Activated naive CD8-positive, alpha-beta T cell treated with anti-CD3 and anti-CD28 coated beads for 36 hours (primary cell): Measurements from ENCODE around the gene ITGB7. TPM values are rescaled to one million over a fixed set of nuclear protein-coding genes. Genes with fewer than 3 reads are reported as not detected.
"Not testable (repeated sequence)": the region's sequence is repeated elsewhere in the genome, so short reads cannot be mapped to it uniquely, and the experiment has no call there.

Source experiments
- DNase-seq: peaks from one replicate; pipeline ENCODE4 v3.0.0; 2021
- H3K27ac Mint-ChIP-seq: one replicate; pipeline ENCODE4 v1.8.0; 2022; ENCODE audit warnings: mild to moderate bottlenecking, moderate library complexity, mixed read lengths
- H3K27me3 Mint-ChIP-seq: one replicate; pipeline ENCODE4 v1.8.0; 2022; ENCODE audit warnings: mild to moderate bottlenecking, mixed read lengths
- H3K36me3 Mint-ChIP-seq: one replicate; pipeline ENCODE4 v1.8.0; 2021; ENCODE audit warnings: mild to moderate bottlenecking, mixed read lengths
- H3K4me1 Mint-ChIP-seq: one replicate; pipeline ENCODE4 v1.8.0; 2021; ENCODE audit warnings: mixed read lengths
- H3K4me3 Mint-ChIP-seq: one replicate; pipeline ENCODE4 v1.8.0; 2022; ENCODE audit warnings: mild to moderate bottlenecking, moderate library complexity, mixed read lengths
- H3K9me3 Mint-ChIP-seq: one replicate; pipeline ENCODE4 v1.8.0; 2022; ENCODE audit warnings: mixed read lengths
- total RNA-seq, 2 experiments: library from RNA; stranded (reverse); gene quantifications; one replicate each; pipeline ENCODE4 v1.2.3, GENCODE V29; 2021

ITGB7 gene
- total RNA-seq, 2 experiments from 2014 or later = 102 to 105 TPM

DNA sequence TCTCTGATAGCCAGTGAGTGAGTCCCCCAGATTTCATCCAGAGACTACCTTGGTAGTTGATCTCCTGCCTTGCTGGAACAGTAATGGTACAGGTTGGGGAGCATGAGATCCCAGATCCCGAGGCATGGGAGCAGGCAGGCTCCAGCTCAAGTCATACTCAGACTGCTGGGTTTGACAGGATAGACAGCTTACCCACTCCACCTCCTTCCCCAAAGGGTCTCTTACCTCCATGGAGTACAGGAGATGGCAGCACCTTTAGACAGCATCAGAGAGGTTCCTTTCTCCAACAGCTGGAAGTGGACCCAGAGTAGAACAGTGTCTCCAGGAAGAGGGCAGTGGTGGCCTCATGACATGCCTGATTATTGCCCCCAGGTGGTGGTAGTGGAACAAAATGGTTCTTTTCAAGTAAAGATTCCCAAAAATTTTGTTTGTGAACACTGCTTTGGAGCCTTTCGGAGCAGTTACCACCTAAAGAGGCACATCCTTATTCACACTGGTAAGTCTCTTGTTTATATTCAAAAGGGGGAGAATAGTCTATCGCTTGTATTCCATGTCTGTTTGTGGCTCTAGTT, 21.4 kb downstream of the ITGB7 start:
- peaks cover 36% of the 10 kb centered on the region for H3K36me3 Mint-ChIP-seq
- H3K27ac Mint-ChIP-seq = peak overlapping the region; percentile 2
- peaks cover 50% of the 10 kb centered on the region for H3K4me1 Mint-ChIP-seq

GRCh38 chr12:53184828-53185227, 22.2 kb downstream of the ITGB7 start:
- Mint-ChIP-seq H3K9me3 (peaks cover 2% of the 10 kb centered on the region), H3K4me1 (peaks cover 45% of the 10 kb centered on the region), H3K36me3 (peaks cover 36% of the 10 kb centered on the region), H3K4me3 (no peak overlapping the region), H3K27ac (peak overlapping the region; percentile 14), H3K27me3 (no peaks in the 10 kb centered on the region)
- no peak for DNase-seq

More for the DNA sequence above, 21.4 kb downstream of the ITGB7 start:
- DNase-seq = no peak
- H3K4me3 Mint-ChIP-seq = no peak overlapping the region
- no peaks in the 10 kb centered on the region for H3K27me3 Mint-ChIP-seq
- H3K9me3 Mint-ChIP-seq = peaks cover 2% of the 10 kb centered on the region

DNA sequence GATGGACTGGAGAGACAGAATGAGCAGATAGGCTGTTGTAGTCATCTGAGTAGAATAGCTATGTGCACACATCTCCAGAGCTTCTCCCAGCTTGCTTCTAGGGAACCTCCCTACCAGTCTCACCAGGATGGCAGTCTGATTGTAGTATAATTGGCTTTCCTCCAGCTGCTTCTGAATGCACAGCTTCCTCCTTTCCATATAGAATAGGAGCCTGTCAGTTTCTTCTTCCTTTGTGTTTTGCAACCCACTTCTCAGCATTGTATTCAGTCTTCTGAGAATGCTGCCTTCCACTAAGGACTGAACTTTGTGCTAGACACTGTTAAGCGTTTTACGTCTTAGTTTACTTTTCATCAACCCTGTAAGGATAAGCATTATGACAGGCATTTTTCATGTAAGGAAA, 24.1 kb downstream of the ITGB7 start:
- Mint-ChIP-seq H3K36me3 (peaks cover 36% of the 10 kb centered on the region), H3K4me3 (peak overlapping the region; percentile 95)

DNA sequence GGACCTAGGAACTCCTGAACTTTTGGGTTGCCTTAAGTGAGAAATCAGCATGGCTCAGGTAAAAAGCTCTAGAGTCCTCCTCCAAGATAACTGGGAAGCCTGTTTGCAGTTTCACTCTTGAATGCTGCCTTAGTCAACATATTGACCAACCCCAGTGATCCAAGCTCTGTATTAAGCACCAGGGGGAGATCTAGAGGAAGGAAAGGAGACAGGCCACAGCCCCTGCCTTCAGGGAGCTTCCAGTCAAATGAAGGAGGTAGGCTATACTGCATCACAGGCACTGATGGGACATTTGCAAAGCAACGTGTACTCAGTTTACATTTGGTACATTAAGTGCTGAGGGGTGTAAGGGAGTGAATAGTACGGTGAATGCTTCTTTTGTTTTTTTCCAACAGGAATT, 25.1 kb downstream of the ITGB7 start:
- H3K27ac Mint-ChIP-seq = peak overlapping the region; percentile 92

More for the DNA sequence above, 24.1 kb downstream of the ITGB7 start:
- Mint-ChIP-seq H3K9me3 (peaks cover 2% of the 10 kb centered on the region), H3K27me3 (no peaks in the 10 kb centered on the region), H3K4me1 (peaks cover 48% of the 10 kb centered on the region), H3K27ac (peak overlapping the region; percentile 6)
- no peak for DNase-seq

DNA sequence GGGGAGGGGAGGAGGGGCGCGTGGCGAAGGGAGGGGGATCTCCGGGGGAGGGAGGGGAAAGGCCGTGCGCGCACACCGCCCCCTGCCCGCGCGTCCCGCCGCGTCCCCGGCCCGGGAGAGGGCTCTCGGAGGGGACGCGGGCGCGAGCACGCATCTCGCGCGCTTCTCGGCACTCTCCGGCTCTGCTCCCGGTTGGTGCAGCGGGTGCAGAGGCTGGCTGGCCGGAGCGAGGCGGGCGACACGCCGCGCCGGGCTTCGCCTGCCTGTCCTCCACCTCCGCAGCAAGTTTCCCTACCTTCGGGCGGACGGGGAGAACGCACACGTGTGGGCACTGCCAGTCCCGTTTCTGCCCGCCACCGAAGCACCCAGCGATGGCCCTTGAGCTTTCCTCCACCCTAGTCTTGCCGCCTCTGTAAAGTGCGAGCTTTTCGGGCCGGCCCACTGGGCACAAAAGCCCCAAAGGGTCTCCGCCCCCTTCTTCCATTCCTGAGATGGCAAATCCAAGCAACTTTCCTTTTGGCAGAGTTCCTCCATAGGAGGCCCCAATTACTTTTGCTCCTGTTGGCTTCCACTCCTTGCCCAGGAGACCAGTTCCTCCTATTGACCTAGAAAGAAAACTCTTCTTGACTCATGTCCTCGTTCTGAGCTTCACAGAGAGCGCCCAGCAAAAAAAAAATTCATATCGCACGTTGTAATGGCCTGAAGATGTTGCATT, 26.0 kb downstream of the ITGB7 start:
- Mint-ChIP-seq H3K27me3 (no peaks in the 10 kb centered on the region), H3K36me3 (peaks cover 29% of the 10 kb centered on the region), H3K4me3 (peak overlapping the region; percentile 95), H3K27ac (peak overlapping the region; percentile 92), H3K9me3 (peaks cover 2% of the 10 kb centered on the region), H3K4me1 (peaks cover 47% of the 10 kb centered on the region)
- peak; percentile 85 for DNase-seq

More for the DNA sequence above, 25.1 kb downstream of the ITGB7 start:
- peak overlapping the region; percentile 95 for H3K4me3 Mint-ChIP-seq
- H3K36me3 Mint-ChIP-seq = peaks cover 29% of the 10 kb centered on the region
- peaks cover 2% of the 10 kb centered on the region for H3K9me3 Mint-ChIP-seq
- peaks cover 47% of the 10 kb centered on the region for H3K4me1 Mint-ChIP-seq
- DNase-seq = no peak
- no peaks in the 10 kb centered on the region for H3K27me3 Mint-ChIP-seq

- peak; percentile 99 for DNase-seq
- no peaks in the 10 kb centered on the region for H3K27me3 Mint-ChIP-seq
- H3K4me1 Mint-ChIP-seq = peaks cover 48% of the 10 kb centered on the region
- H3K4me3 Mint-ChIP-seq = peak within 1 kb of the TSS; percentile 95
- peak within 1 kb of the TSS; percentile 92 for H3K27ac Mint-ChIP-seq
- peaks cover 2% of the 10 kb centered on the region for H3K9me3 Mint-ChIP-seq
- peaks cover 24% of the 10 kb centered on the region for H3K36me3 Mint-ChIP-seq
Observed at GRCh38 chr12:53180220-53180930, 26.7 kb downstream of the ITGB7 start, which contains the start of the genes CSAD and ZNF740. Gene CSAD, minus strand, starts transcription at chr12:53180925. Its CDS starts 7,455 bp downstream, at chr12:53173470. Gene ZNF740, plus strand, starts transcription at chr12:53180722. Its CDS starts 1,262 bp downstream, at chr12:53181984.

DNA sequence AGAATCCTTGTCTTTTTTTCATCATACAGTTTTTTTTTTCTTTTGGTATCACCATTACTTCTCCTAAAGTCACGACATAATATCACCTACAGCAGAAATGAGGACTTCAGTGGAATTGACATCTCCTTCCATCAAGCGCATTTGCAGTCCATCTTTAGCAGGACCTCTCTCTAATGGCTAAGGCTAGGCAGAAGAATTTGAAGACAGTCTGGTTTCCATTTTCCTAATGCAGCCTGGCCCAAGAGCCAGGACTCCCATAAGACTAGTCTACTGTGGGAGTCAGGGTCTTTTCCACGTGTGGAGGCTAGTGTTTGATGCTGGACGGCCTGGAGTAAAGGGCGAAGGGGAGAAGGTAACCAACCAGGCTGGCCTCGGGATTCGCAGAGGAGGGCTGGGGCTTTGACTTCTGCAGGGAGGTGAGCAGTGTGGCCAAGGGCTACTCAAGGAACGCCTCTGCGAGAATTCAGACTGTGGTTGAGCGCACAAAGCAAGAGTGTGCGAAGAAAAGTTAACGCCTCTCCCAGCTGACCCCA, 27.3 kb downstream of the ITGB7 start:
- H3K4me1 Mint-ChIP-seq = peaks cover 47% of the 10 kb centered on the region
- peaks cover 23% of the 10 kb centered on the region for H3K36me3 Mint-ChIP-seq
- H3K9me3 Mint-ChIP-seq = peaks cover 2% of the 10 kb centered on the region
- no peak for DNase-seq
- H3K27me3 Mint-ChIP-seq = no peaks in the 10 kb centered on the region
- peak overlapping the region; percentile 95 for H3K4me3 Mint-ChIP-seq
- peak overlapping the region; percentile 92 for H3K27ac Mint-ChIP-seq

GRCh38 chr12:53178803-53179202, 28.2 kb downstream of the ITGB7 start:
- H3K36me3 Mint-ChIP-seq = peaks cover 17% of the 10 kb centered on the region
- not testable (repeated sequence) for H3K27ac Mint-ChIP-seq, H3K9me3 Mint-ChIP-seq, H3K27me3 Mint-ChIP-seq, DNase-seq
- H3K4me3 Mint-ChIP-seq = peak overlapping the region; percentile 95
- H3K4me1 Mint-ChIP-seq = peaks cover 39% of the 10 kb centered on the region

- not testable (repeated sequence) for H3K9me3 Mint-ChIP-seq, H3K27me3 Mint-ChIP-seq, H3K27ac Mint-ChIP-seq, DNase-seq, H3K4me3 Mint-ChIP-seq
- peaks cover 13% of the 10 kb centered on the region for H3K36me3 Mint-ChIP-seq
- peaks cover 30% of the 10 kb centered on the region for H3K4me1 Mint-ChIP-seq
Observed at GRCh38 chr12:53177447-53177846, 29.6 kb downstream of the ITGB7 start.

DNA sequence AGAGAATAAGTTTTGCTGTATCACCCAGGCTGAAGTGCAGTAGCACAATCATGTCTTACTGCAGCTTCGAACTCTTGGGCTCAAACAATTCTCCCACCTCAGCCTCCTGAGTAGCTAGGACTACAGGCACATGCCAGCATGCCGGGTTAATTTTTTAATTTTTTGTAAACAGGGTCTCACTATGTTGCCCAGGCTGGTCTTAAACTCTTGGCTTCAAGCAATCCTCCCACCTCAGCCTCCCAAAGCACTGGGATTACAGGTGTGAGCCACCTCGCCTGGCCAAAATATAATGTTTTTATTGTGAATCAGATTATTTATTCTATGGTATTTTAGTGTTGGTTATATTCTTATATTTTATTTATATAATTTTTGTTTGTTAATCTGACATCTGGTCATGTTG, 30.3 kb downstream of the ITGB7 start:
- Mint-ChIP-seq H3K4me3 (no peak overlapping the region), H3K27me3 (no peaks in the 10 kb centered on the region), H3K27ac (no peak overlapping the region), H3K36me3 (peaks cover 6% of the 10 kb centered on the region), H3K4me1 (peaks cover 23% of the 10 kb centered on the region), H3K9me3 (no peaks in the 10 kb centered on the region)
- no peak for DNase-seq

GRCh38 chr12:53174881-53175491, 32.1 kb downstream of the ITGB7 start:
- H3K4me1 Mint-ChIP-seq = peaks cover 16% of the 10 kb centered on the region
- H3K4me3 Mint-ChIP-seq = no peak overlapping the region
- no peaks in the 10 kb centered on the region for H3K36me3 Mint-ChIP-seq
- H3K27ac Mint-ChIP-seq = no peak overlapping the region
- H3K9me3 Mint-ChIP-seq = no peaks in the 10 kb centered on the region
- H3K27me3 Mint-ChIP-seq = no peaks in the 10 kb centered on the region
- DNase-seq = no peak

GRCh38 chr12:53173085-53173715, 33.9 kb downstream of the ITGB7 start:
- H3K4me1 Mint-ChIP-seq = peaks cover 4% of the 10 kb centered on the region
- no peak overlapping the region for H3K4me3 Mint-ChIP-seq
- no peak overlapping the region for H3K27ac Mint-ChIP-seq
- H3K27me3 Mint-ChIP-seq = no peaks in the 10 kb centered on the region
- DNase-seq = no peak
- no peaks in the 10 kb centered on the region for H3K36me3 Mint-ChIP-seq
- no peaks in the 10 kb centered on the region for H3K9me3 Mint-ChIP-seq

- no peaks in the 10 kb centered on the region for H3K9me3 Mint-ChIP-seq
- H3K27ac Mint-ChIP-seq = no peak overlapping the region
- H3K27me3 Mint-ChIP-seq = no peaks in the 10 kb centered on the region
- no peaks in the 10 kb centered on the region for H3K36me3 Mint-ChIP-seq
- H3K4me1 Mint-ChIP-seq = peaks cover 4% of the 10 kb centered on the region
- H3K4me3 Mint-ChIP-seq = no peak overlapping the region
- no peak for DNase-seq
Observed at GRCh38 chr12:53172352-53172751, 34.7 kb downstream of the ITGB7 start.

DNA sequence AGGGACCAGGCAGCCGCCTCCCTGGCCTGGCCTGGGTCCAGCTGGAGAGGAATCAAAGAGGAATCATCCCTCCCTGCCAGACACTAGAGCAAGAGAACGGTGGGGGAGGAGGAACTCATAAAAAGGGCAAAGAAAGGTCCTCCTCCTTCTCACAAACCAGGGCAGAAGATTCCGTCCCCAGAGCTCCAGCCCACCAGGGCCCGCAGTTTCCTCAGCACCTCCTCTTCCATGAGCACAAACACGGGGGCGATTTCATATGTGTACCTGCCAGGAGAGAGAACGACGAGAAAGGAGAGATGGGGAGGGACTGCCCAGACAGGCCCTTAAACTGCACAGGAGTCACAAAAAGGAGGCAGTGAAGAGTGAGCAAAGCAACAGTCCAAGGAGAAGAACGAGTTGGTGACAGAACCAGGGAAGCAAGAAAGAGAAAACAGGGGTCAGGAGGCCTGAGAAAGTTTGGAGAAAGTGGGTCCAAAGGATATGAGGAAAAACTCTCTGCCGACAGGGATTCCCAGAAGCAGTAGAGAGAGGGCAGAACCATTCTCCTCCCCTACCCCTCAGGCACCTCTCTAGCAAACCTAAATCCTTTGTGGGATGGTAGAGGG, 35.2 kb downstream of the ITGB7 start:
- DNase-seq = no peak
- Mint-ChIP-seq H3K9me3 (no peaks in the 10 kb centered on the region), H3K4me1 (peaks cover 4% of the 10 kb centered on the region), H3K4me3 (no peak overlapping the region), H3K27me3 (no peaks in the 10 kb centered on the region), H3K36me3 (no peaks in the 10 kb centered on the region), H3K27ac (no peak overlapping the region)
